A549 treated with RU486 at 1 μM for 4 hours (cell line): ENCODE measurements around the gene KIAA1671. TPM values are rescaled to one million over a fixed set of nuclear protein-coding genes. Genes with fewer than 3 reads are reported as not detected.

ENCODE experiments used
- total RNA-seq: library from RNA; stranded (reverse); fragments of 200-300 nt; extraction: Qiagen RNA extraction; gene quantifications from 5 replicates; pipeline ENCODE4 v1.2.3, GENCODE V29; 2022; ENCODE audit warnings: low read depth

The KIAA1671 gene
- total RNA-seq: 7.1 to 9.9 TPM (median 9.7 TPM) in 5 replicates

GRCh38 chr22:24951942-24952836 is at the start of gene KIAA1671:
KIAA1671 (plus strand) TSS chr22:24952716; CDS start chr22:25028000, 75,284 bp downstream.

GRCh38 chr22:25199731-25200520 is 247.4 kb downstream of the KIAA1671 start, which contains the start of gene CRYBB3:
CRYBB3 (plus strand) TSS chr22:25199858; CDS start chr22:25201397, 1,539 bp downstream.

GRCh38 chr22:25219211-25219689 is 266.7 kb downstream of the KIAA1671 start, which contains the start of gene CRYBB2:
CRYBB2 (plus strand) TSS chr22:25219639; CDS start chr22:25221430, 1,791 bp downstream.

Other genes with a start within 250 kb of the KIAA1671 start
- not detected in 5 replicates for gene PIWIL3, start 178.0 kb upstream of the KIAA1671 start, total RNA-seq
- 0.27 to 0.45 TPM (median 0.30 TPM) in 5 replicates for gene SGSM1, start 146.5 kb upstream of the KIAA1671 start, total RNA-seq
- gene LHFPL7, start 6.0 kb upstream of the KIAA1671 start, total RNA-seq: not detected in 5 replicates
- not detected in 5 replicates for gene CRYBB3, start 247.1 kb downstream of the KIAA1671 start, total RNA-seq